ENCODE measurements around the gene ZNF785.
A peak's percentile ranks its signal among the peaks of the same experiment; 100 is the strongest.
"Not testable (repeated sequence)": the region's sequence is repeated elsewhere in the genome, so short reads cannot be mapped to it uniquely, and the experiment has no call there.

The ZNF785 gene

DNA sequence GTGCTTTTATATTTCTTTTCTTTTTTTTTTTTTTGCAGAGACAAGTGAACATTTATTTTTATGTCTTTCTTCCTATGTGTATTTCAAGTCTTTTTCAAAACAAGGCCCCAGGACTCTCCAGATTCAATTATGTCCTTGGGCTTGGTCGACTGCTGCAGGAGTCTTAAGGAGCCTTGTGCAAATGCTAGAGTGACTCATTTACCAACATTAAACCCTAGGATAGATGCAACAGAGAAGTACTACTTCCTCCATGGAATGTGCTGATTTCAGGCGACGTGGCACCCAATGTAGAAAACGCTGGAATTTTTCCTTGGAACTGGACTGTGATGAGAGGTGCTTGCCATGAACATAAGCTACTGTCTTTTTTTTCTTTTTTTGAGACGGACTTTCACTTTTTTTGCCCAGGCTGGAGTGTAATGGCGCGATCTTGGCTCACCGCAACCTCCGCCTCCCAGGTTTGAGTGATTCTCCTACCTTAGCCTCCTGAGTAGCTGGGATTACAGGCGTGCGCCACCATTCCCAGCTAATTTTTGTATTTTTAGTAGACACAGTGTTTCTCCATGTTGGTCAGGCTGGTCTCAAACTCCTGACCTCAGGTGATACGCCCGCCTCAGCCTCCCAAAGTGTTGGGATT, 49.0 kb downstream of the ZNF785 start:
- not testable (repeated sequence) for DNase-seq

DNA sequence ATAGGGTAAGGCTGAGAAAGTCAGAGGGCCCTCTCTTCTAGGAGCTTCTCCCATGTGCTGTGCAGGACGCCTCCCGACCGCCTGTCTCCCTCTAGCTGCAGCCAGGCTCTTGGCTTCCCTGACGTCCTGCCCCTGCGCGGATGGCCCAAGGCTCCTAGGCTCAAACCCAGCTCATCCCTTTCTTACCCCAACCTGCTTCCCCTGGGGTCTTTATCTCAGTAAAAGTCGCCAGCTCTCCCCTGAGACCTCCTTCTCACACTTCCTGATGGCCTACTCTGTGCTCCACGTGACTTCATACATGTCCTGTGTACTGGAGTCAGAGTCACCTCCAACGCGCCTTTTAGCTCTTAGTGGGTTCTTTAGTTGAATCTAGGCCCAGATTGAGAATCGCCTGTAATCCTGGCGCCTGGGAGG, 49.7 kb downstream of the ZNF785 start:
- peak; percentile 61 for DNase-seq

DNA sequence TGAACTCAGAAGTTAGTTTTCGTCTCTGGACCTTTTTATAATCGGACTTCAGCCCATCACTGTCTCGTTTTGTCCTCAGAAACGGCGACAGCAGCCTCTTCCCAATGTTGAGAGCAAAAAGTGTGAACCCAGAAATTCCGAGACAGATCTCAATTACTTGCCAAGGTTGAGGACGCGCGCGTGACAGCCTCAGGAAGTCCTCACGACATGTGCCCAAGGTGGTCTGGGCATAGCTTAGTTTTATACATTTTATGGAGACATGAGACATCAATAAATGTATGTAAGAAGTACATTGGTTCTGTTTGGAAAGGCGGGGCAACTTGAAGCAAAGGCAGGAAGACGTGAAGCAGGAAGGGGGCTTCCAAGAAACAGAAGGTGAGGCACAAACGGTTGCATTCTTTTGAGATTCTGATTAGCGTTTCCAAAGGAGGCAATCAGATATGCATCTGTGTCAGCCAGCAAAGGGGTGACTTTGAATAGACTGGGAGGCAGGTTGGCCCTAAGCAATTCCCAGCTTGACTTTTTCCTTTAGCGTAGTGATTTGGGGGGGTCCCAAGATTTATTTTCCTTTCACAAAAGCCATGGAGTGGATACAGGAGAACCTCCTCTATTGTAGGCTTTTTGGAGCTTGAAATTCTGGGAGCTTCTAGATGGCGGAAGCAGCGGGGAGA, 50.3 kb downstream of the ZNF785 start:
- no peak for DNase-seq

DNA sequence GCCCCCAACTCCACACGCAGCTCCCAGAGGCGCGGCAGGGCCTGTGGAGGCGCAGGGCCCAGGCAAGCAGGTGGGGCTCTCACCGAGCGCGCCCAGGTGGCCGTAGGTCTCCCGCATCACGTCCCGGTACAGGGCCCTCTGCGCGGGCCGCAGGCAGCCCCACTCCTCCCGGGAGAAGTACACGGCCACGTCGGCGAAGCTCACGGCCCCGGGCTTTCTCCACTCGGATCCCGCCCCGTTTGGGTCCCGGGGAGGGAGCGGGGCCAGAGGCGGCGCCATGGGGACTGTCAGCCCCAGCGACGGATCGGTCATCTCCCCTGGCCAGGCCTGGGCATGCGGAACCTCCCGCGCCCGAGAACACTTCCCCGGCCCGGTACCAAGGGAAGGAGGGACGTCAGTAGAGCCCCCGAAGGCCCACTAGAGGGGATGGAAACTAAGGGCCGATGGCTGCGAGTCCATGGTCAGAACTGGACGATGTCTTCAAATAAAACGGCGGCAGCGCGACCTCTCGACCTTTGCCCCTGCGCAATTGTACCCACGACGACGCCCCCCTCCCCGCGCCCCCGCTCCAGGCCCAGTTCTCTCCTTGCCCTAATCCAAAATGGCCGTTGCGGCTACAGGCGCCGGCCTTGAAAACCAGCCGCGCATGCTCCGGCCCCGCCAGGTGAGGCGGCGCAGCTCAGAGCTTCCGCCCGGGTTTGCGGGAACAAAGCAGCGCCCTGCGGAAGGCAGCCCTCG, 51.0 kb downstream of the ZNF785 start, which contains the start of gene ZNF747:
TSS of gene ZNF747 (minus strand) at position 491 of the 738 bp plus-strand sequence. CDS start at position 312, 179 bp downstream.
- peak; percentile 89 for DNase-seq

DNA sequence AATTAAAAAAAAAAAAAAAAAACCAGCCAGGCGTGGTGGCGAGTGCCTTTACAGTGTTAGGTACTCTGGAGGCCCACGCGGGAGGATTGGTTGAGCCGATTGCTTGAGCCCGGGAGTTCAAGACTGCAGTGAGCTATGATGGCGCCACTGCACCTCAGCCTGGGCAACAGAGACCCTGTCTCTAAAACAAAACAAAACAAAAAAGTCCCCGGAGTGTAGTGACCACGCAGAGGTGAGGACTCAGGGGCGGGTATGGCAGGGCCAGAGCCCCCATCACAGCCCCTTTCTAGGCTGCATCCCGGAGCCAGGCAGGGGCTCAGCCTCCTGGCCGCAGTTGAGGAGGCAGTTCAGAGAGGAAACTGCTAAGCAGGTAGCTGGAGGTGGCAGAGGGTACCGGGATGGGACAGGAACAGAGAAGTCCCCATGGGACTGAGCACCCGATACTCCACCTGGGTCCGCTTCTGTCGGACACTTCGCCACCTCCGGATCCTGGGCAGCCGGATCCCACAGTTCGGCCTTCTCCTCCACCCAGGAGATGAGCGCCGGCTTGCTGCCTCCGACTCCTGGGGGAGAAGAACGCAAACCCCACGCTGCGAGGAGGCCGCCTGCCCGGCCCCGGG, 51.6 kb downstream of the ZNF785 start:
- no peak for DNase-seq

DNA sequence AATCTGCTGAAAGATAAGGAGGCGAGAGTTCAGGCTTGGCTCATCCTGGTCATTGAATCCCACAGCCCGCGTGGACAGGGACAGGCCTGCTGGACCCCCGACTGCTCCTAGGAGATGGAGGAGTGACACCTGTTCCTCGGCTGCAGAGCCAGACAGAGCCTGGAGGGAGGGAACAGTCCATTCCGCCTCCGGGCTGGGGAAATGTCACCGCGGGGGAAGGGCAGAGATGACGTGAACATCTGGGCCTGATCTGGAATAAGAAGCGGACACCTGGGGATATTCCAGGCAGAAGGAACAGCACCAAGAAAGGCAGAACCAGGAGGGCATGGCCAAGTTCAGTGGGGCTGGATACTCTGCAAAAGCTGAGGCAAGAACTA, 52.4 kb downstream of the ZNF785 start:
- no peak for DNase-seq

DNA sequence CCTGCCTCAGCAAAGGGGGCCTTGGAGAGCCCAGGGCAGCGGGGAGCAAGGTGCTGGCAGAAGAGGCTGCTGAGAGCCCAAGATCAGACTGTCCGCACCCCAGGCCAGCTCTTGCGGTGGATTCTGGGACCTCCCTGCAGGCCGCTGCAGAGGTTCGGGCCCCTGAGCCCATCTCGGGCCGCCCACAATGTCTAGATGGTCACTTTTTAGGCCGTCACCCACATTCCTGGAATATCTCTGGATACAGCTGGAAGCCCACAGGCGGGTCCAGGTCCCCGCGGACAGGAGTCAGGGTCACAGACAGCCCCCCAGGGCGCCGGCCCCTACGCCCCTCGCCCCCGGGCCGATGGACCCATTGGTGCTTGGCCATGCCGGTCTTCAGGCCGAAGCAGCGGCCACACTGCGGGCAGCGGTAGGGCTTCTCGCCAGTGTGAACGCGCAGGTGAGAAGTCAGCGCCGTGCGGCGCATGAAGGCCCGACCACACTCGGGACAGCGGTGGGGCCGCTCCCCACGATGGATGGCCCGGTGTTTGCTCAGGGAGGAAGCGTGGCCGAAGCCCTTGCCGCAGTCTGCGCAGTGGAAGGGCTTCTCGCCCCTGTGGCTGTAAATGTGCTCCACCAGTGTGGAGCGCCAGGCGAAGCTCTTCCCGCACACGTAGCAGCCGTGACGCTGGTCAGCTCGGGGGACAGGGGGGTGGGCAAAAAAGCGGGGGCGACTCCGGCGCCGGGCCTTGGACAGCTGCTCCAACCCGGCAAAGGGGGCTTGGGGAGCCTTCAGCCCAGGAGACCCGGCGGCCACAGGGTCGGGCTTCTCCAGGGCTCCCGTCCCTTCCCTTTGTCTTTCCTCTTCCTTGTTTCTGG, 53.0 kb downstream of the ZNF785 start:
- no peak for DNase-seq
